ENCODE data around the gene TRIM8. TPM values are rescaled to one million over a fixed set of nuclear protein-coding genes. Genes with fewer than 3 reads are reported as not detected.

Gene TRIM8
- total RNA-seq, 1 donor from 2014 or later: 182 TPM

- no peak overlapping the region for H3K4me3 ChIP-seq (ENCODE audit: low read depth, low read length)
- DNase-seq (ENCODE audit: low read depth): no peak
- TF ChIP-seq CTCF (conservative IDR thresholded peaks at IDR 0.05; ENCODE audit: low read depth, low read length): no peak
Measured at GRCh38 chr10:102620138-102620590, 24.1 kb upstream of the TRIM8 start.

- DNase-seq (ENCODE audit: low read depth): no peak
- no peak overlapping the region for H3K4me3 ChIP-seq (ENCODE audit: low read depth, low read length)
- TF ChIP-seq CTCF (conservative IDR thresholded peaks at IDR 0.05; ENCODE audit: low read depth, low read length): no peak
Measured at GRCh38 chr10:102620591-102621442, 23.5 kb upstream of the TRIM8 start.

- H3K4me3 ChIP-seq (ENCODE audit: low read depth, low read length): no peak overlapping the region
- no peak for TF ChIP-seq CTCF (conservative IDR thresholded peaks at IDR 0.05; ENCODE audit: low read depth, low read length)
- DNase-seq (ENCODE audit: low read depth): no peak
Measured at GRCh38 chr10:102621443-102622325, 22.6 kb upstream of the TRIM8 start.

DNA sequence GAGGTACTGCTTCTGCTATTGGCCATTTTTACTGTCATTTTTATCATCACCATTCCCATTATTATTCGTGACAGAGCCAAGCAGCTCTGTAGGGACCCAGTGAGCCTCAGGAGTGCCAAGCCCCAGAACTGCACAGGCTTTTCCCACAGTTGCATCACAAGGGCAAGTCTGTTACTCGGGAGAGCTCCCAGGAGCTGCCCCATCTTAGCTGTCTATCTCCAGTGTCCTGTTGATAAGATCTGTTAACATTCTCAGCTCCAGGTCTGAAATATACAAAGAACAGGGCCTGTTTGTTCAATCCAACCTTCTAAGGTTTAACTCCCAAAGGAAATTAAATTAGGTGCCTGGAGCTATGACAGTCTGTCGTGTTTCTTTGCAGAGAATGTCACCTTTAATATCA is 20.2 kb upstream of the TRIM8 start:
- no peak for DNase-seq (ENCODE audit: low read depth)
- TF ChIP-seq CTCF (conservative IDR thresholded peaks at IDR 0.05; ENCODE audit: low read depth, low read length): no peak
- no peak overlapping the region for H3K4me3 ChIP-seq (ENCODE audit: low read depth, low read length)

DNA sequence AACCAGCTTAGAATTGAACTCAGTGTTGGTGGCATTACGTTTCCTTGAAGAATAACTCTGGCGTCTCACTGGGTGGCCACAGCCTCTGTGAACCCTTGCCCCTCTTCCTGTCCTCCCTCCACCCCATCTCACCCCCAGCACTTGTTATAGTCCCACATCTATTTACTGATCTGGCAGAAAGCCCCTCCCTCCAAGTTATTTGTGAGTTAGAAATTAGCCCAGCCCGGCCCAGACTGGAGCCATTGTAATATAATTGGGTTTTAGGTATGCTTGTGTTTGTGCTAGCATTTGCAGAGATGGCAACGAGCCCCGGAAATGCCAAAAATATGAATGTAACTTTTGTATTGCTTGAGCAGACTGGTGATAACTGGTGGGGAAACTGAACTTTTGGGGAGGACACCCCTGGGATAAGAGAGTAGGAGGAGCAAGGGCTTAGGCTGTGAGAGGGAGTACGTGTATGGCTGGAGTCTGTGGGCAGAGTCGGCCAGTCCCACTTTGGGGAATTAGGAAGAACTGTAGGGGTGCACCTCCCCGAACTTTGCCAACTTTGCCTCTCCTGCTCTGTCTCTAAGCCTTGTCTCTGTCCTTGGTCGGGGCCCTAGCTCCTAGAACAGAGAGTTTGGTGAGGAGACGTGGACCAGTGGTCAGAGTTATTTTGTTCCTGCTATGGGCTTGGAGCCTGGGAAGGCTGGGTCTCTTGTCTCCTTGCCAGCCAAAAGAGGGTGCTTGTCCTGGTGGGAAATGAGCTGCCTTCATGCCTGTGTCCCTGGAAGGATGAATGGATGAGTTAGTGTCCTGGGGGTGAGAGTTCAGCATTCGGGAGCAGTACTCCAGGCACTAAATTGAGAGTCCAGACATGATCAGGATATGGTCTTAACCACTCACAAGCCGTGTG is 19.3 kb upstream of the TRIM8 start:
- no peak for DNase-seq (ENCODE audit: low read depth)
- TF ChIP-seq CTCF (conservative IDR thresholded peaks at IDR 0.05; ENCODE audit: low read depth, low read length): no peak

DNA sequence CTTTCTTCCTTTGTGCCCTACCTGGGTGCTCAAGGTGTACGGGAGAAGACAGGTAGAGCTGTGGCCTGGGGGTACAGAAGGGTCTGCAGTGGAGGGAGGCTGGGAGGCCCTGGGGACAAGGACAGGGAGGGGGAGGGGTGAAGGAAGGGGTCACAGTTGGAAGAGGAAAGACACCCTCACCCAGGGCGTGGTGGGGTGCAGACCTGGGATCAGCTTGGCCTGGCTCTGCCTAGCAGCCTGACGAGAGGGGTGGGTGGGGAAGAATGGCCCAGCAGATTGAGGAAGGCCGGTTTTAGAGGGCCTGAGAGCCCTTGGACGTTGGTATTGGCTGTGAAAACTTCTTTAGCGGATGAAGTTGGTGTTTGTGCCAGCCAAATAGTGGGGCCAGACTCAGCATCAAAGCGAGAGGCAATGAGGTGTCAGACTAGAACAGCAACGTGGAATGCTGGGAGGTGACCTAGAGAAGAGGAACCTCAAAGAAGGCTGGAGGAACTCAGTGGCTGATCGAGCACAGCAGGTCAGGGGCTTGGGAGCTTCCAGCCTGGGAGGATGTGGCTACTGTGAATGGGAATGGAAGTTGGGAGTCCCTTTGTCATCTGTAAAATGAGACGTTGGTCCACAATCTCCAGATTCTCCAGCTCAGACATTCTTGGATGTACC is 18.1 kb upstream of the TRIM8 start:
- DNase-seq (ENCODE audit: low read depth): no peak
- no peak overlapping the region for H3K4me3 ChIP-seq (ENCODE audit: low read depth, low read length)
- TF ChIP-seq CTCF (conservative IDR thresholded peaks at IDR 0.05; ENCODE audit: low read depth, low read length): no peak

More for the DNA sequence above, 19.3 kb upstream of the TRIM8 start:
- H3K4me3 ChIP-seq (ENCODE audit: low read depth, low read length): no peak overlapping the region

Measured in epithelial cell of proximal tubule (primary cell).